ENCODE measurements around the gene CDAN1. TPM values are rescaled to one million over a fixed set of nuclear protein-coding genes. Genes with fewer than 3 reads are reported as not detected.

CDAN1 gene
- total and polyA plus RNA-seq, 10 of the 15 experiments (the other 5 are each of a cell fraction or from before 2014, with no cell fraction given), result 0.56 to 14.2 (median 6.7) TPM

- TF ChIP-seq, protein P1, sequence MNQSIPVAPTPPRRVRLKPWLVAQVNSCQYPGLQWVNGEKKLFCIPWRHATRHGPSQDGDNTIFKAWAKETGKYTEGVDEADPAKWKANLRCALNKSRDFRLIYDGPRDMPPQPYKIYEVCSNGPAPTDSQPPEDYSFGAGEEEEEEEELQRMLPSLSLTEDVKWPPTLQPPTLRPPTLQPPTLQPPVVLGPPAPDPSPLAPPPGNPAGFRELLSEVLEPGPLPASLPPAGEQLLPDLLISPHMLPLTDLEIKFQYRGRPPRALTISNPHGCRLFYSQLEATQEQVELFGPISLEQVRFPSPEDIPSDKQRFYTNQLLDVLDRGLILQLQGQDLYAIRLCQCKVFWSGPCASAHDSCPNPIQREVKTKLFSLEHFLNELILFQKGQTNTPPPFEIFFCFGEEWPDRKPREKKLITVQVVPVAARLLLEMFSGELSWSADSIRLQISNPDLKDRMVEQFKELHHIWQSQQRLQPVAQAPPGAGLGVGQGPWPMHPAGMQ (IDR thresholded peaks at IDR 0.05; ENCODE audit: borderline replicate concordance), result no peak
- TF ChIP-seq PBX3 (IDR thresholded peaks at IDR 0.05; ENCODE audit: insufficient replicate concordance, low read depth, low read length), result no peak
- TF ChIP-seq SREBF2 (IDR thresholded peaks at IDR 0.05; ENCODE audit: low read length), result no peak
- TF ChIP-seq SP1 (IDR thresholded peaks at IDR 0.05; ENCODE audit: low read depth, low read length), result no peak
These were observed 20.3 kb downstream of the CDAN1 start (continued) for GRCh38 chr15:42716626-42717025.

DNA sequence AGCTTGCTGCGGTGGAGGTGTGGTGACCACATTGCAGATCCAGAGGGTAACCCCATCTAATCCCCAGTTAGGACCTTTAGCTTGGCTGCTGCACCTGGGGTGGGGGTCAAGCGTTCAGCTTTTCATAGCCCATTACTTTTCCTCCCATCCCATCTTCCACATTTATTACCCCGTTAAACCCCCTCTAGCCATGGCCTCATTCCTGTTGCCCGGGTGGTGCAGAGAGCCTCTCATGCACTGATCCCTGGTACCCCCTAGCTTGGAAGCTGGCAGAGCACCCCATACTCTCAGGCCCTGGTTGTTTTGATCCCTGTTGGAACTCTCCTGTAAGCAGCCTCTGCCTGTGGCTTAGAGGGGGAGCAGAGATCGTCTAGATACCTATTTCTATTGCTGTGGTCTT, 20.8 kb downstream of the CDAN1 start:
- Histone ChIP-seq H3K4me3 (no peak overlapping the region), H3K9ac (ENCODE audit: control insufficient read depth, insufficient read depth, low read length) (no peak overlapping the region), H3K4me2 (ENCODE audit: control insufficient read depth, insufficient read depth) (no peak overlapping the region), H3K79me2 (ENCODE audit: control insufficient read depth, insufficient read depth, low read length) (no peaks in the 10 kb centered on the region), H3K9me3 (replicated peaks; ENCODE audit: control insufficient read depth, insufficient read depth, low read length) (no peaks in the 10 kb centered on the region), H2AFZ (ENCODE audit: control insufficient read depth, low read depth, low read length) (no peak overlapping the region), H3K4me1 (ENCODE audit: control insufficient read depth, insufficient read depth, low read length) (no peaks in the 10 kb centered on the region), H3K27me3 (replicated peaks in 1 of 2; ENCODE audit: control insufficient read depth in 2 of 2, insufficient read depth in 2 of 2, low read length in 1 of 2) (no peaks in the 10 kb centered on the region), H3K36me3 (ENCODE audit: control insufficient read depth in 2 of 2, insufficient read depth in 2 of 2, low read length in 1 of 2) (peaks cover 0 to 9% of the 10 kb centered on the region in 2 experiments; a peak in 3 of 4 replicates), H4K20me1 (ENCODE audit: control insufficient read depth, insufficient read depth) (no peaks in the 10 kb centered on the region), H3K27ac (ENCODE audit: control insufficient read depth, insufficient read depth) (no peak overlapping the region)
- no peak for FAIRE-seq
- DNase-seq (ENCODE audit: low read depth, low spot score), result no peak
- ChIA-PET POLR2A (no interaction called here), RAD21 (ENCODE audit: unreplicated experiment) (interaction anchor here (0.7 kb wide), 2 partner anchors 108 to 210 kb away, joined by 3 read pairs; no protein-coding TSS in a partner anchor), SMC1A (ENCODE audit: uncharacterized antibody, unreplicated experiment) (no interaction called here), CTCF (interaction anchor here (0.9 to 1.2 kb wide), 2 partner anchors 10 to 201 kb away, joined by 3 to 4 read pairs; no protein-coding TSS in a partner anchor)
- ATAC-seq, result no peak
- intact Hi-C loops (cut with micrococcal nuclease; ENCODE audit: unreplicated experiment) (no loop called here), in situ Hi-C loops (cut with MboI) (no loop called here)
- no TSS peak for BruUV-seq (replicated peaks)
- 59% methylated on average over 5 of the region's 5 CpGs for WGBS (ENCODE audit: insufficient coverage, insufficient replicate concordance, low lambda C conversion rate, missing lambda C conversion rate)
- TF ChIP-seq SP1 (IDR thresholded peaks at IDR 0.05; ENCODE audit: low read depth, low read length), result no peak
- TF ChIP-seq NR2C1 (IDR thresholded peaks at IDR 0.05), result no peak
- no peak for TF ChIP-seq MLLT1 (IDR thresholded peaks at IDR 0.05)
- no peak for TF ChIP-seq KLF5 (IDR thresholded peaks at IDR 0.05; ENCODE audit: partially characterized antibody)
- TF ChIP-seq ZNF24 (IDR thresholded peaks at IDR 0.05), result no peak
- TF ChIP-seq POLR2AphosphoS5 (IDR thresholded peaks at IDR 0.05; ENCODE audit: low read length), result no peak
- no peak for TF ChIP-seq KAT2A (conservative IDR thresholded peaks at IDR 0.05; ENCODE audit: control insufficient read depth, low read depth, low read length)
- no peak for TF ChIP-seq NFYA (IDR thresholded peaks at IDR 0.05; ENCODE audit: borderline replicate concordance, low read depth, low read length)
- TF ChIP-seq RCOR1 (conservative IDR thresholded peaks at IDR 0.05; ENCODE audit: low read depth, low read length), result no peak
- no peak for TF ChIP-seq STAT3 (IDR thresholded peaks at IDR 0.05; ENCODE audit: low read depth, low read length)
- no peak for TF ChIP-seq FOXM1 (IDR thresholded peaks at IDR 0.05; ENCODE audit: low read depth, low read length)
- no peak for TF ChIP-seq NR2C2 (IDR thresholded peaks at IDR 0.05; ENCODE audit: borderline replicate concordance, control insufficient read depth, insufficient read length, low read depth)
- TF ChIP-seq, protein P2, sequence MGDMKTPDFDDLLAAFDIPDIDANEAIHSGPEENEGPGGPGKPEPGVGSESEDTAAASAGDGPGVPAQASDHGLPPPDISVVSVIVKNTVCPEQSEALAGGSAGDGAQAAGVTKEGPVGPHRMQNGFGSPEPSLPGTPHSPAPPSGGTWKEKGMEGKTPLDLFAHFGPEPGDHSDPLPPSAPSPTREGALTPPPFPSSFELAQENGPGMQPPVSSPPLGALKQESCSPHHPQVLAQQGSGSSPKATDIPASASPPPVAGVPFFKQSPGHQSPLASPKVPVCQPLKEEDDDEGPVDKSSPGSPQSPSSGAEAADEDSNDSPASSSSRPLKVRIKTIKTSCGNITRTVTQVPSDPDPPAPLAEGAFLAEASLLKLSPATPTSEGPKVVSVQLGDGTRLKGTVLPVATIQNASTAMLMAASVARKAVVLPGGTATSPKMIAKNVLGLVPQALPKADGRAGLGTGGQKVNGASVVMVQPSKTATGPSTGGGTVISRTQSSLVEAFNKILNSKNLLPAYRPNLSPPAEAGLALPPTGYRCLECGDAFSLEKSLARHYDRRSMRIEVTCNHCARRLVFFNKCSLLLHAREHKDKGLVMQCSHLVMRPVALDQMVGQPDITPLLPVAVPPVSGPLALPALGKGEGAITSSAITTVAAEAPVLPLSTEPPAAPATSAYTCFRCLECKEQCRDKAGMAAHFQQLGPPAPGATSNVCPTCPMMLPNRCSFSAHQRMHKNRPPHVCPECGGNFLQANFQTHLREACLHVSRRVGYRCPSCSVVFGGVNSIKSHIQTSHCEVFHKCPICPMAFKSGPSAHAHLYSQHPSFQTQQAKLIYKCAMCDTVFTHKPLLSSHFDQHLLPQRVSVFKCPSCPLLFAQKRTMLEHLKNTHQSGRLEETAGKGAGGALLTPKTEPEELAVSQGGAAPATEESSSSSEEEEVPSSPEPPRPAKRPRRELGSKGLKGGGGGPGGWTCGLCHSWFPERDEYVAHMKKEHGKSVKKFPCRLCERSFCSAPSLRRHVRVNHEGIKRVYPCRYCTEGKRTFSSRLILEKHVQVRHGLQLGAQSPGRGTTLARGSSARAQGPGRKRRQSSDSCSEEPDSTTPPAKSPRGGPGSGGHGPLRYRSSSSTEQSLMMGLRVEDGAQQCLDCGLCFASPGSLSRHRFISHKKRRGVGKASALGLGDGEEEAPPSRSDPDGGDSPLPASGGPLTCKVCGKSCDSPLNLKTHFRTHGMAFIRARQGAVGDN (IDR thresholded peaks at IDR 0.05), result no peak

All from GM12878 (cell line).